Neural cell (in vitro differentiated cells): ENCODE data around the gene HHIPL1. TPM values are rescaled to one million over a fixed set of nuclear protein-coding genes. Genes with fewer than 3 reads are reported as not detected.

Experiments
- H2AFZ ChIP-seq: fragments of 200-600, 300-800 bp; sonication (generic), shearing (Covaris generic); 2 replicates; pipeline ENCODE4 v1.6.0; 2014; ENCODE audit warnings: low read depth, mild to moderate bottlenecking, antibody characterized with exemption, low read length, moderate library complexity
- H3F3A ChIP-seq: fragments of 200-600 bp; shearing (Covaris generic); 2 replicates; pipeline ENCODE4 v1.6.1; 2016; ENCODE audit warnings: mild to moderate bottlenecking, moderate library complexity, mixed read lengths, antibody characterized with exemption, low read length; ENCODE audit not compliant: insufficient read depth, poor library complexity, severe bottlenecking
- H3K27ac ChIP-seq: fragments of 200-600, 300-800 bp; sonication (generic), shearing (Covaris generic); 2 replicates; pipeline ENCODE4 v1.5.1; 2014; ENCODE audit warnings: mild to moderate bottlenecking, low read length, moderate library complexity
- H3K27me3 ChIP-seq: fragments of 300-800, 200-600 bp; sonication (generic), shearing (Covaris generic); 2 replicates; pipeline ENCODE4 v1.6.0; 2014; ENCODE audit warnings: mild to moderate bottlenecking, low read depth, low read length, moderate library complexity; ENCODE audit not compliant: insufficient read depth
- H3K36me3 ChIP-seq: fragments of 300-800, 200-600 bp; sonication (generic), shearing (Covaris generic); 2 replicates; pipeline ENCODE4 v1.5.1; 2014; ENCODE audit warnings: mild to moderate bottlenecking, antibody characterized with exemption, low read length, moderate library complexity; ENCODE audit not compliant: insufficient read depth
- H3K4me2 ChIP-seq: fragments of 300-800, 200-600 bp; sonication (generic), shearing (Covaris generic); 2 replicates; pipeline ENCODE4 v1.6.0; 2014; ENCODE audit warnings: mild to moderate bottlenecking, low read length
- H3K4me3 ChIP-seq: fragments of 300-800, 200-600 bp; sonication (generic), shearing (Covaris generic); 2 replicates; pipeline ENCODE4 v1.5.1; 2014; ENCODE audit warnings: mild to moderate bottlenecking, low read length, moderate library complexity
- H3K79me2 ChIP-seq: fragments of 200-600 bp; shearing (Covaris generic); replicated peaks from 2 replicates; pipeline ENCODE4 v1.6.0; 2014; ENCODE audit warnings: mild to moderate bottlenecking, low read length, moderate library complexity; ENCODE audit not compliant: insufficient read depth
- H3K9ac ChIP-seq: fragments of 300-800, 200-600 bp; sonication (generic), shearing (Covaris generic); 2 replicates; pipeline ENCODE4 v1.6.1; 2016; ENCODE audit warnings: mild to moderate bottlenecking, low read length, mixed read lengths
- H3K9me2 ChIP-seq: fragments of 200-600 bp; shearing (Covaris generic); 2 replicates; pipeline ENCODE4 v1.6.1; 2016; ENCODE audit warnings: mild to moderate bottlenecking, low read length, mixed read lengths; ENCODE audit not compliant: insufficient read depth
- H3K9me3 ChIP-seq: fragments of 200-600, 300-800 bp; sonication (generic), shearing (Covaris generic); 2 replicates; pipeline ENCODE4 v1.6.1; 2016; ENCODE audit warnings: mild to moderate bottlenecking, mixed run types, low read length, moderate library complexity, mixed read lengths
- H4K20me1 ChIP-seq: fragments of 200-600 bp; shearing (Covaris generic); 2 replicates; pipeline ENCODE4 v1.6.1; 2016; ENCODE audit warnings: mild to moderate bottlenecking, mixed run types; ENCODE audit not compliant: insufficient read depth
- EP300 ChIP-seq: fragments of 450-650 bp; conservative IDR thresholded peaks from 2 replicates; pipeline ENCODE4 v1.6.1; 2014; ENCODE audit warnings: antibody characterized with exemption, mild to moderate bottlenecking, moderate library complexity; ENCODE audit not compliant: poor library complexity, severe bottlenecking
- EZH2 ChIP-seq: fragments of 200-600, 300-800 bp; shearing (Covaris generic), sonication (generic); IDR thresholded peaks from 2 replicates; pipeline ENCODE4 v1.6.1; 2014; ENCODE audit warnings: antibody characterized with exemption, low read length, borderline replicate concordance, mild to moderate bottlenecking; ENCODE audit not compliant: insufficient read depth, poor library complexity, severe bottlenecking
- MXI1 ChIP-seq: fragments of 450-650 bp; conservative IDR thresholded peaks from 2 replicates; pipeline ENCODE4 v1.6.1; 2014; ENCODE audit warnings: antibody characterized with exemption, mild to moderate bottlenecking; ENCODE audit not compliant: poor library complexity, severe bottlenecking
- POLR2AphosphoS5 ChIP-seq: IDR thresholded peaks from 2 replicates; pipeline ENCODE4 v1.6.1; 2012
- RAD21 ChIP-seq: fragments of 450-650 bp; conservative IDR thresholded peaks from 2 replicates; pipeline ENCODE4 v1.6.1; 2014; ENCODE audit warnings: antibody characterized with exemption, mild to moderate bottlenecking, moderate library complexity
- REST ChIP-seq: IDR thresholded peaks from 2 replicates; pipeline ENCODE4 v1.6.1; 2012; ENCODE audit warnings: borderline replicate concordance
- SMC3 ChIP-seq: fragments of 450-650 bp; conservative IDR thresholded peaks from 2 replicates; pipeline ENCODE4 v1.6.1; 2014; ENCODE audit warnings: antibody characterized with exemption, mild to moderate bottlenecking, moderate library complexity; ENCODE audit not compliant: poor library complexity
- TAF1 ChIP-seq: IDR thresholded peaks from 2 replicates; pipeline ENCODE4 v1.6.1; 2012; ENCODE audit warnings: low read depth
- polyA plus RNA-seq: library from polyadenylated mRNA; depleted of rRNA; stranded (reverse); fragments of >200 nt; gene quantifications from 2 replicates; pipeline ENCODE4 v1.2.3, GENCODE V29; 2014
- TF ChIP-seq, protein P1 (sequence below): fragments of 450-650 bp; IDR thresholded peaks from 2 replicates; pipeline ENCODE4 v1.5.1; 2014; ENCODE audit warnings: antibody characterized with exemption, mild to moderate bottlenecking, moderate library complexity; ENCODE audit not compliant: poor library complexity, severe bottlenecking

Gene HHIPL1
- polyA plus RNA-seq, 1 donor from 2014 or later, result 0.47 TPM

DNA sequence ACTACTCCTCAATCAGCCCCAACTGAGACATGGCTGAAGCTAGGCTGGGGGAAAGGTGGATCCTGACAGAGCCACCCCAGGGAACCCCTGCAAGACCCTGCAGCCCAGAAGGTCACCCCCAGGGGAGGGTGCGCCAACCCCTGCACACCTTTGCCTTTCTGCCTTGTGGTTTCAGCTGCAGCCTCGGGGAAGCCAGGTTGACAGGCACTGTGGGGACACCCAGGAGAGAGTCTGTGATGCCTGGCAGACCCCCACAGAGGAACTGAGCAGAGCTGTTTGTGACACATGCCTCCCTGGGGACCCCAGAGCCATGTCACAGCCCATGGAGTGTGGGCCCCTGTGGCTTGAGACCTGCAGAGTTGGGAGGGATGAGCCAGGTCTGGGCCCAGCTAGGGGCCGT lies 11.8 kb upstream of the HHIPL1 start:
- Histone ChIP-seq H2AFZ (no peak overlapping the region), H3K9me2 (no peaks in the 10 kb centered on the region), H4K20me1 (no peaks in the 10 kb centered on the region), H3K4me2 (no peak overlapping the region), H3K9me3 (no peaks in the 10 kb centered on the region), H3K36me3 (no peaks in the 10 kb centered on the region), H3K27me3 (no peaks in the 10 kb centered on the region), H3K79me2 (no peaks in the 10 kb centered on the region), H3F3A (no peaks in the 10 kb centered on the region), H3K27ac (no peak overlapping the region), H3K9ac (no peak overlapping the region), H3K4me3 (no peak overlapping the region)
- TF ChIP-seq EZH2 (no peak), TAF1 (no peak), SMC3 (no peak), EP300 (no peak), MXI1 (no peak), RAD21 (no peak), REST (no peak), POLR2AphosphoS5 (no peak)
- TF ChIP-seq, protein P1, sequence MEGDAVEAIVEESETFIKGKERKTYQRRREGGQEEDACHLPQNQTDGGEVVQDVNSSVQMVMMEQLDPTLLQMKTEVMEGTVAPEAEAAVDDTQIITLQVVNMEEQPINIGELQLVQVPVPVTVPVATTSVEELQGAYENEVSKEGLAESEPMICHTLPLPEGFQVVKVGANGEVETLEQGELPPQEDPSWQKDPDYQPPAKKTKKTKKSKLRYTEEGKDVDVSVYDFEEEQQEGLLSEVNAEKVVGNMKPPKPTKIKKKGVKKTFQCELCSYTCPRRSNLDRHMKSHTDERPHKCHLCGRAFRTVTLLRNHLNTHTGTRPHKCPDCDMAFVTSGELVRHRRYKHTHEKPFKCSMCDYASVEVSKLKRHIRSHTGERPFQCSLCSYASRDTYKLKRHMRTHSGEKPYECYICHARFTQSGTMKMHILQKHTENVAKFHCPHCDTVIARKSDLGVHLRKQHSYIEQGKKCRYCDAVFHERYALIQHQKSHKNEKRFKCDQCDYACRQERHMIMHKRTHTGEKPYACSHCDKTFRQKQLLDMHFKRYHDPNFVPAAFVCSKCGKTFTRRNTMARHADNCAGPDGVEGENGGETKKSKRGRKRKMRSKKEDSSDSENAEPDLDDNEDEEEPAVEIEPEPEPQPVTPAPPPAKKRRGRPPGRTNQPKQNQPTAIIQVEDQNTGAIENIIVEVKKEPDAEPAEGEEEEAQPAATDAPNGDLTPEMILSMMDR, result no peak

- TF ChIP-seq EZH2, result no peak
- no peak for TF ChIP-seq SMC3
- TF ChIP-seq REST, result no peak
- TF ChIP-seq MXI1, result no peak
- TF ChIP-seq, protein P1, result no peak
- no peak for TF ChIP-seq EP300
- TF ChIP-seq RAD21, result no peak
- no peaks in the 10 kb centered on the region for H3K36me3 ChIP-seq
- no peak overlapping the region for H3K27ac ChIP-seq
- no peaks in the 10 kb centered on the region for H3K27me3 ChIP-seq
- no peaks in the 10 kb centered on the region for H4K20me1 ChIP-seq
- no peaks in the 10 kb centered on the region for H3K79me2 ChIP-seq
- H3K9me2 ChIP-seq, result no peaks in the 10 kb centered on the region
- no peak overlapping the region for H2AFZ ChIP-seq
- H3K9me3 ChIP-seq, result no peaks in the 10 kb centered on the region
- no peak overlapping the region for H3K4me3 ChIP-seq
- H3F3A ChIP-seq, result no peaks in the 10 kb centered on the region
- no peak overlapping the region for H3K9ac ChIP-seq
- no peak overlapping the region for H3K4me2 ChIP-seq
These were observed 11.0 kb upstream of the HHIPL1 start for GRCh38 chr14:99633918-99634317.
